ENCODE results near the gene DPP6. TPM values are rescaled to one million over a fixed set of nuclear protein-coding genes. Genes with fewer than 3 reads are reported as not detected.

The DPP6 gene
- total RNA-seq, 1 experiment from 2014 or later: not detected

- BruUV-seq (replicated peaks): no TSS peak
- POLR2A ChIA-PET (ENCODE audit: unreplicated experiment): no interaction called here
- DNase-seq: no peak
- Histone ChIP-seq H3K9me2 (ENCODE audit: insufficient read depth) (no peaks in the 10 kb centered on the region), H3K4me1 (replicated peaks; ENCODE audit: insufficient read depth) (no peaks in the 10 kb centered on the region), H3K4me2 (no peak overlapping the region), H3K4me3 (no peak overlapping the region), H3K36me3 (ENCODE audit: low read depth) (no peaks in the 10 kb centered on the region), H3K27me3 (ENCODE audit: insufficient read depth, low read depth) (peaks cover 87% of the 10 kb centered on the region), H2AFZ (no peak overlapping the region), H3F3A (ENCODE audit: insufficient read depth, low read depth) (no peaks in the 10 kb centered on the region), H3K9me3 (ENCODE audit: insufficient read depth, low read depth) (no peaks in the 10 kb centered on the region), H3K79me2 (ENCODE audit: low read depth) (no peaks in the 10 kb centered on the region), H4K20me1 (ENCODE audit: insufficient read depth) (no peaks in the 10 kb centered on the region), H3K27ac (no peak overlapping the region)
- intact Hi-C loops (cut with micrococcal nuclease; ENCODE audit: unreplicated experiment): no loop called here
- CTCF ChIA-PET: no interaction called here
- TF ChIP-seq EZH2 (IDR thresholded peaks at IDR 0.05; ENCODE audit: low read depth): no peak
- TF ChIP-seq, protein P1, sequence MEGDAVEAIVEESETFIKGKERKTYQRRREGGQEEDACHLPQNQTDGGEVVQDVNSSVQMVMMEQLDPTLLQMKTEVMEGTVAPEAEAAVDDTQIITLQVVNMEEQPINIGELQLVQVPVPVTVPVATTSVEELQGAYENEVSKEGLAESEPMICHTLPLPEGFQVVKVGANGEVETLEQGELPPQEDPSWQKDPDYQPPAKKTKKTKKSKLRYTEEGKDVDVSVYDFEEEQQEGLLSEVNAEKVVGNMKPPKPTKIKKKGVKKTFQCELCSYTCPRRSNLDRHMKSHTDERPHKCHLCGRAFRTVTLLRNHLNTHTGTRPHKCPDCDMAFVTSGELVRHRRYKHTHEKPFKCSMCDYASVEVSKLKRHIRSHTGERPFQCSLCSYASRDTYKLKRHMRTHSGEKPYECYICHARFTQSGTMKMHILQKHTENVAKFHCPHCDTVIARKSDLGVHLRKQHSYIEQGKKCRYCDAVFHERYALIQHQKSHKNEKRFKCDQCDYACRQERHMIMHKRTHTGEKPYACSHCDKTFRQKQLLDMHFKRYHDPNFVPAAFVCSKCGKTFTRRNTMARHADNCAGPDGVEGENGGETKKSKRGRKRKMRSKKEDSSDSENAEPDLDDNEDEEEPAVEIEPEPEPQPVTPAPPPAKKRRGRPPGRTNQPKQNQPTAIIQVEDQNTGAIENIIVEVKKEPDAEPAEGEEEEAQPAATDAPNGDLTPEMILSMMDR (conservative IDR thresholded peaks at IDR 0.05): no peak
Measured at GRCh38 chr7:154916856-154917807, 864.9 kb downstream of the DPP6 start.

DNA sequence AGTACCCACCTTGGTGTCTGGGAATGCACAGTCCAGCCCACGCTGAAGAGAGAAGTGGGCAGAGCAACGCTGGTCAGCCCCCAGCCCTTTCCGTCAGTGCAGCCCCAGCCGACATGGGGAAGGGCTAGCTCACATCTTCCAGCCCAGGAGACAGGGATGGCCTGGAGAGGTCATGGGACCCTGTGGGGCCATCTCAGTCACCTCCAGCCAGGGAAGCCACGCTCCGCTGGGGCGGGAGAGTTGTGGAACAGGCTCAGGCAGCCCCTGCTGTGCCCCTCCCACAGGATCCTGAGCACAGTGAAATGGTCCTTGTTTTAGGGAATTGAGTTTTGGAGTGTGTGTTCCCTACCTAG lies 865.6 kb downstream of the DPP6 start:
- CTCF ChIA-PET: no interaction called here
- intact Hi-C loops (cut with micrococcal nuclease; ENCODE audit: unreplicated experiment): no loop called here

GRCh38 chr7:154918266-154918665 lies 866.1 kb downstream of the DPP6 start:
- no peak overlapping the region for H3K4me3 ChIP-seq
- H3F3A ChIP-seq (ENCODE audit: insufficient read depth, low read depth): no peaks in the 10 kb centered on the region
- CTCF ChIA-PET: no interaction called here
- DNase-seq: no peak
- H3K79me2 ChIP-seq (ENCODE audit: low read depth): no peaks in the 10 kb centered on the region
- TF ChIP-seq, protein P1 (conservative IDR thresholded peaks at IDR 0.05): no peak
- TF ChIP-seq EZH2 (IDR thresholded peaks at IDR 0.05; ENCODE audit: low read depth): no peak
- H3K4me1 ChIP-seq (replicated peaks; ENCODE audit: insufficient read depth): no peaks in the 10 kb centered on the region
- no TSS peak for BruUV-seq (replicated peaks)
- H3K36me3 ChIP-seq (ENCODE audit: low read depth): no peaks in the 10 kb centered on the region
- no peaks in the 10 kb centered on the region for H4K20me1 ChIP-seq (ENCODE audit: insufficient read depth)
- H3K9me2 ChIP-seq (ENCODE audit: insufficient read depth): no peaks in the 10 kb centered on the region
- H3K27ac ChIP-seq: no peak overlapping the region
- intact Hi-C loops (cut with micrococcal nuclease; ENCODE audit: unreplicated experiment): no loop called here
- no peak overlapping the region for H2AFZ ChIP-seq
- H3K9me3 ChIP-seq (ENCODE audit: insufficient read depth, low read depth): no peaks in the 10 kb centered on the region
- H3K4me2 ChIP-seq: no peak overlapping the region
- POLR2A ChIA-PET (ENCODE audit: unreplicated experiment): no interaction called here
- peaks cover 93% of the 10 kb centered on the region for H3K27me3 ChIP-seq (ENCODE audit: insufficient read depth, low read depth)

More for the DNA sequence above, 865.6 kb downstream of the DPP6 start:
- no peak overlapping the region for H3K4me3 ChIP-seq
- no peak overlapping the region for H3K4me2 ChIP-seq
- POLR2A ChIA-PET (ENCODE audit: unreplicated experiment): no interaction called here
- no peak overlapping the region for H2AFZ ChIP-seq
- no peaks in the 10 kb centered on the region for H3K9me3 ChIP-seq (ENCODE audit: insufficient read depth, low read depth)
- BruUV-seq (replicated peaks): no TSS peak
- H3K79me2 ChIP-seq (ENCODE audit: low read depth): no peaks in the 10 kb centered on the region
- TF ChIP-seq, protein P1 (conservative IDR thresholded peaks at IDR 0.05): no peak
- TF ChIP-seq EZH2 (IDR thresholded peaks at IDR 0.05; ENCODE audit: low read depth): no peak
- H4K20me1 ChIP-seq (ENCODE audit: insufficient read depth): no peaks in the 10 kb centered on the region
- H3K36me3 ChIP-seq (ENCODE audit: low read depth): no peaks in the 10 kb centered on the region
- peaks cover 90% of the 10 kb centered on the region for H3K27me3 ChIP-seq (ENCODE audit: insufficient read depth, low read depth)
- no peaks in the 10 kb centered on the region for H3K4me1 ChIP-seq (replicated peaks; ENCODE audit: insufficient read depth)
- DNase-seq: no peak
- no peaks in the 10 kb centered on the region for H3K9me2 ChIP-seq (ENCODE audit: insufficient read depth)
- H3F3A ChIP-seq (ENCODE audit: insufficient read depth, low read depth): no peaks in the 10 kb centered on the region
- H3K27ac ChIP-seq: no peak overlapping the region
